Uterus (tissue), 4 donors: ENCODE measurements around the gene NT5DC2. TPM values are rescaled to one million over a fixed set of nuclear protein-coding genes. Genes with fewer than 3 reads are reported as not detected.

Experiments
- DNase-seq, 2 donors: peaks; one replicate each; pipeline ENCODE4 v3.0.0-alpha.2; 2019 to 2020
- H3K27ac ChIP-seq, 2 donors: fragments of 200-600 bp; sonication (generic); 1 replicate in 1 of 2; 2 replicates in 1 of 2; pipeline ENCODE4 v1.5.1; 2016 to 2018
- H3K27me3 ChIP-seq, 2 donors: fragments of 200-600 bp; sonication (generic); one replicate each; pipeline ENCODE4 v1.5.1; 2018 to 2019; ENCODE audit warnings: control low read depth in 1 of 2
- H3K36me3 ChIP-seq, 2 donors: fragments of 200-600 bp; sonication (generic); one replicate each; pipeline ENCODE4 v1.5.1; 2019; ENCODE audit warnings: control low read depth in 1 of 2
- H3K4me1 ChIP-seq, 2 donors: fragments of 200-600 bp; sonication (generic); one replicate each; pipeline ENCODE4 v1.5.1; 2018 to 2019; ENCODE audit warnings: control low read depth in 1 of 2
- H3K4me3 ChIP-seq, 2 donors: fragments of 200-600 bp; sonication (generic); 1 replicate in 1 of 2; 2 replicates in 1 of 2; pipeline ENCODE4 v1.5.1; 2018 to 2019; ENCODE audit warnings: mild to moderate bottlenecking in 1 of 2
- H3K9me3 ChIP-seq, 2 donors: fragments of 200-600 bp; sonication (generic); one replicate each; pipeline ENCODE4 v1.5.1; 2019; ENCODE audit warnings: control low read depth in 1 of 2
- CTCF ChIP-seq, 4 experiments: fragments of 200-600 bp in 2 of 4; fragments of 450-650 bp in 2 of 4; sonication (generic) in 2 of 4; IDR thresholded peaks; one replicate each; pipeline ENCODE4 v1.5.1; 2016 to 2019; ENCODE audit warnings: antibody characterized with exemption in 4 of 4, mild to moderate bottlenecking in 2 of 4, moderate library complexity in 1 of 4
- POLR2A ChIP-seq, 2 donors: fragments of 450-650 bp; IDR thresholded peaks; one replicate each; pipeline ENCODE4 v1.6.1; 2016; ENCODE audit warnings: antibody characterized with exemption in 2 of 2, mild to moderate bottlenecking in 1 of 2, moderate library complexity in 1 of 2
- intact Hi-C: fragments of 100-400 bp; cut with DNase I; formaldehyde crosslinking; loops from one replicate; pipeline ENCODE4 v1.15.1; 2023; ENCODE audit warnings: low total_unique reads
- total RNA-seq, 4 donors: library from RNA; depleted of rRNA in 3 of 4; stranded (reverse); fragments of >200 nt in 3 of 4; gene quantifications; one replicate each; pipeline versions ENCODE4 v1.1.0 to v1.2.4, GENCODE V29; 2014 to 2023
- donor health status: DM: yes; HTN: yes; CAD: no.

NT5DC2 gene
- total RNA-seq, 4 donors from 2014 or later, result 9.2 to 67.6 (median 29.3) TPM

- no peaks in the 10 kb centered on the region for H3K9me3 ChIP-seq
- intact Hi-C loops, result no loop called here
- peaks cover 0 to 10% of the 10 kb centered on the region in 2 donors for H3K4me1 ChIP-seq
- peak; percentile 96 to 98 for DNase-seq
- peak within 1 kb of the TSS; percentile 55 to 61 for H3K4me3 ChIP-seq
- peak within 1 kb of the TSS; percentile 62 to 79 for H3K27ac ChIP-seq
- no peaks in the 10 kb centered on the region for H3K27me3 ChIP-seq
- no peaks in the 10 kb centered on the region for H3K36me3 ChIP-seq
- TF ChIP-seq POLR2A (IDR thresholded peaks at IDR 0.05) (peak; percentile 99 to 100), CTCF (IDR thresholded peaks at IDR 0.05) (peak in 3 of 4 experiments; percentile 5 to 36 (median 32))
Observed at GRCh38 chr3:52536369-52537164, 2.9 kb upstream of the NT5DC2 start, which contains the start of gene UQCC5. Gene UQCC5 (plus strand): TSS chr3:52536605. CDS start chr3:52536756, 151 bp downstream.

DNA sequence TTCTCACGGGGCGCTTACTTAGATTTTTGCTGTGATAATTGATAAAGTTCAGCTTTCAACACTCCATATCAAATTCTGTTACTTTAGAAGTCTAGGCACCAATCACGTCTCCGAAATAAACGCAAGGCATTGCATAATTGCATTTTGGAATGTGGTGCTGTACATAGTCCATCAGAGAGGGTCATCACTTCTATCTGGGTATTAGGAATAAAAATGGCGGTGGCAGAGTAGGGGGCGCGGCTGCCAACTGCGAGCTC, 2.4 kb upstream of the NT5DC2 start:
- Histone ChIP-seq H3K4me3 (peak overlapping the region; percentile 4 to 55), H3K27me3 (no peaks in the 10 kb centered on the region), H3K36me3 (no peaks in the 10 kb centered on the region), H3K27ac (peak overlapping the region in 1 of 2 donors; percentile 40), H3K9me3 (no peaks in the 10 kb centered on the region), H3K4me1 (peaks cover 0 to 10% of the 10 kb centered on the region in 2 donors)
- intact Hi-C loops, result no loop called here
- no peak for TF ChIP-seq CTCF (IDR thresholded peaks at IDR 0.05)
- no peak for TF ChIP-seq POLR2A (IDR thresholded peaks at IDR 0.05)
- DNase-seq, result no peak

GRCh38 chr3:52535411-52536111, 1.9 kb upstream of the NT5DC2 start:
- intact Hi-C loops, result no loop called here
- peak in 1 of 2 donors; percentile 15 for DNase-seq
- TF ChIP-seq CTCF (IDR thresholded peaks at IDR 0.05), result no peak
- no peak for TF ChIP-seq POLR2A (IDR thresholded peaks at IDR 0.05)

DNA sequence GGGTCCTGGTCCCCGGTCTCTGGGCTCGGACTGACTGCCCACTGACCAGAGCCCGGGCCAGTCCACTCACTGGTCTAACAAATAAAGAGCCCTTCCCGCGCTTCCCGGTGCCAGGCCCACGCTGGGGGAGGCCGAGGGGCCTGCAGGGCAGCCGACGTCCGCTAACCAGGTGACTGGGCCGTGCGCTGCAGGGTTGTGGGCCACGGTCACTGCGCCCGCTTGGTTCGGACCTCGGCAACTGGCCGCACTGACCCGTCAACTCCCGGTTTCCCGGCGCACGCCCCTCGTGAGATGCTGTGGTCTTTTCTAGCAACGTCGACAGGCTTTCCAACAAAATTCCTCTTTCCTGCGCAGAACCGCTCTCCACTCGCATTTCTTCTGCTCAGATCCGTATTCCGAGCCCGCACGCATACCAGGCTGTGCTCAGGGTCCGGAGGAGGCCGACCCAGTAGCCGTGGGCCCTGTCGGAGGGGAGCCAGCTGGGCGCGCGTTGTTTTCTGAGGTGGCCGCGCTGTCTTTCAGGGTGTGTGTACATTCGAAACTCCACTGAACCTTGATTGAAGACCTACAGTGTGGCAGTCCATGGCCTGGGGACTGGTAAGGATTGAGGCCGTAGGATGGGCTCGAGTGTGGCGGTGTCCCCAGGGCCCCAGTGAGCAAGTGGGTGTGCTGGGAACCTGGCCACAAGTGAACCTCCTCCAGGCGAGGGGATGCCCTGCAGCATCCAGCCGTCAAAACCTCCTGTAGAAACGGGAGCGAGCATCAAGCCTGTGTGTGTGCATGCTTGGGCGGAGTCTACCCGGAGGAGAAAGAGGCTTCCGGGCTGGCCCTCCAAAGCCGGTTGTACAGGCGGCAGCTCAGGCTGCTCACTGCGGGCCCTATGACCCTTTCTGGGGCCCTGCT, 875 bp upstream of the NT5DC2 start:
- Histone ChIP-seq H3K4me1 (peaks cover 0 to 10% of the 10 kb centered on the region in 2 donors), H3K36me3 (no peaks in the 10 kb centered on the region), H3K27ac (peak overlapping the region; percentile 80 to 93), H3K27me3 (no peaks in the 10 kb centered on the region), H3K9me3 (no peaks in the 10 kb centered on the region), H3K4me3 (peak overlapping the region; percentile 46 to 61)
- intact Hi-C loops, result no loop called here
- DNase-seq, result peak; percentile 21 to 40
- no peak for TF ChIP-seq POLR2A (IDR thresholded peaks at IDR 0.05)
- TF ChIP-seq CTCF (IDR thresholded peaks at IDR 0.05), result no peak

More at GRCh38 chr3:52535411-52536111, 1.9 kb upstream of the NT5DC2 start:
- Histone ChIP-seq H3K4me3 (peak overlapping the region in 1 of 2 donors; percentile 4), H3K36me3 (no peaks in the 10 kb centered on the region), H3K27me3 (no peaks in the 10 kb centered on the region), H3K4me1 (peaks cover 0 to 10% of the 10 kb centered on the region in 2 donors), H3K27ac (peak overlapping the region in 1 of 2 donors; percentile 40), H3K9me3 (no peaks in the 10 kb centered on the region)
